Measurements from ENCODE around the gene JAM3. TPM values are rescaled to one million over a fixed set of nuclear protein-coding genes. Genes with fewer than 3 reads are reported as not detected.
A peak's percentile ranks its signal among the peaks of the same experiment; 100 is the strongest.

JAM3 gene
- total and polyA plus RNA-seq, 2 of the 4 experiments (the other 2 are of a cell fraction) = 38.0 to 71.5 TPM

- peak; percentile 91 for TF ChIP-seq FOS (IDR thresholded peaks at IDR 0.05; ENCODE audit: low read depth, low read length)
These were observed 57.4 kb downstream of the JAM3 start (continued) for GRCh38 chr11:134126217-134126822.

- DNase-seq (no peak), ATAC-seq (ENCODE audit: low read depth) (no peak)
- Histone ChIP-seq H3K4me1 (ENCODE audit: control insufficient read depth, insufficient read depth, low read length) (peaks cover 6% of the 10 kb centered on the region), H2AK5ac (ENCODE audit: low read depth, low read length) (no peak overlapping the region), H3K9me3 (ENCODE audit: control insufficient read depth, insufficient read depth, low read length) (peaks cover 2% of the 10 kb centered on the region; the same call in 1 of the 2 replicates), H4K91ac (ENCODE audit: insufficient read depth, low read depth, low read length) (no peak overlapping the region), H2BK20ac (ENCODE audit: low read depth, low read length) (no peak overlapping the region), H3K56ac (ENCODE audit: extremely low read depth, insufficient read depth, low read length) (no peak overlapping the region), H3K27me3 (ENCODE audit: control insufficient read depth, insufficient read depth, low read length) (no peaks in the 10 kb centered on the region), H2BK5ac (ENCODE audit: low read depth, low read length, poor library complexity, severe bottlenecking) (no peak overlapping the region), H3K14ac (replicated peaks; ENCODE audit: low read depth, low read length) (no peak overlapping the region), H4K5ac (ENCODE audit: low read depth, low read length) (no peak overlapping the region), H3K4me2 (ENCODE audit: low read depth, low read length) (no peak overlapping the region), H2AFZ (replicated peaks; ENCODE audit: low read length, poor library complexity) (no peak overlapping the region), H3K9ac (ENCODE audit: low read depth, low read length) (no peak overlapping the region), H3K4ac (ENCODE audit: low read depth, low read length) (no peak overlapping the region), H3K23ac (ENCODE audit: low read depth, low read length) (no peak overlapping the region), H3K36me3 (ENCODE audit: control insufficient read depth, insufficient read depth, low read length) (no peaks in the 10 kb centered on the region), H3K79me1 (ENCODE audit: low read depth in 1 of 2, low read length in 2 of 2) (peaks cover 10 to 28% of the 10 kb centered on the region in 2 experiments; a peak in 3 of 4 replicates), H4K8ac (ENCODE audit: low read depth in 2 of 2, low read length in 2 of 2) (no peak overlapping the region), H3K27ac (ENCODE audit: insufficient read depth, low read length) (no peak overlapping the region), H3K18ac (ENCODE audit: low read depth, low read length) (no peak overlapping the region), H4K20me1 (ENCODE audit: insufficient read depth, low read length) (no peaks in the 10 kb centered on the region), H2BK120ac (ENCODE audit: low read depth, low read length) (no peak overlapping the region), H2BK15ac (ENCODE audit: low read depth, low read length) (no peak overlapping the region), H2AK9ac (replicated peaks; ENCODE audit: low read depth, low read length, poor library complexity) (no peak overlapping the region), H3K9me1 (ENCODE audit: insufficient read depth, low read length) (peaks cover 4% of the 10 kb centered on the region), H3K4me3 (ENCODE audit: insufficient read depth, low read depth, low read length) (no peak overlapping the region)
- intact Hi-C loops (cut with micrococcal nuclease) (no loop called here), dilution Hi-C loops (cut with HindIII; ENCODE audit: low sequenced_read_pairs, unreplicated experiment) (no loop called here), in situ Hi-C loops (cut with MboI; ENCODE audit: low sequenced_read_pairs) (no loop called here)
- CTCF ChIA-PET = interaction anchor here (1.0 to 1.9 kb wide), 2 partner anchors 12 to 81 kb away, joined by 4 to 6 read pairs; no protein-coding TSS in a partner anchor
- 0 out of 2 replicates have a peak, but pooled peaks have one; percentile 12 for TF ChIP-seq NFE2L2 (IDR thresholded peaks at IDR 0.05; ENCODE audit: low read depth, low read length)
- no peak for TF ChIP-seq POLR2A (IDR thresholded peaks at IDR 0.05; ENCODE audit: low read depth, low read length)
- no peak for TF ChIP-seq RFX5 (IDR thresholded peaks at IDR 0.05; ENCODE audit: low read depth, low read length)
- WGBS, 2 experiments (ENCODE audit: extremely low coverage in 2 of 2, insufficient read length in 1 of 2) = 100% methylated on average over 2 of the region's 2 CpGs; no CpG with 5 or more reads in 1 of the 2 experiments
- POLR2A ChIA-PET (ENCODE audit: unreplicated experiment) = no interaction called here
- no TSS peak for BruUV-seq (replicated peaks)
These were observed 62.9 kb downstream of the JAM3 start for GRCh38 chr11:134131628-134132244.
